Activated naive CD4-positive, alpha-beta T cell treated with anti-CD3 and anti-CD28 coated beads, Interleukin-2, amount 50 U/mL, for 24 hours (primary cell): Measurements from ENCODE around the gene LRP5.
"Not testable (repeated sequence)": the region's sequence is repeated elsewhere in the genome, so short reads cannot be mapped to it uniquely, and the experiment has no call there.

Experiments used
- H3K27ac Mint-ChIP-seq: one replicate; pipeline ENCODE4 v1.8.0; 2021; ENCODE audit warnings: mild to moderate bottlenecking, mixed read lengths
- H3K27me3 Mint-ChIP-seq: one replicate; pipeline ENCODE4 v1.8.0; 2021; ENCODE audit warnings: mixed read lengths
- H3K36me3 Mint-ChIP-seq: one replicate; pipeline ENCODE4 v1.8.0; 2021; ENCODE audit warnings: mixed read lengths
- H3K4me1 Mint-ChIP-seq: one replicate; pipeline ENCODE4 v1.8.0; 2021; ENCODE audit warnings: mixed read lengths
- H3K4me3 Mint-ChIP-seq: one replicate; pipeline ENCODE4 v1.8.0; 2021; ENCODE audit warnings: mild to moderate bottlenecking, mixed read lengths
- H3K9me3 Mint-ChIP-seq: one replicate; pipeline ENCODE4 v1.8.0; 2021; ENCODE audit warnings: mixed read lengths

The LRP5 gene

DNA sequence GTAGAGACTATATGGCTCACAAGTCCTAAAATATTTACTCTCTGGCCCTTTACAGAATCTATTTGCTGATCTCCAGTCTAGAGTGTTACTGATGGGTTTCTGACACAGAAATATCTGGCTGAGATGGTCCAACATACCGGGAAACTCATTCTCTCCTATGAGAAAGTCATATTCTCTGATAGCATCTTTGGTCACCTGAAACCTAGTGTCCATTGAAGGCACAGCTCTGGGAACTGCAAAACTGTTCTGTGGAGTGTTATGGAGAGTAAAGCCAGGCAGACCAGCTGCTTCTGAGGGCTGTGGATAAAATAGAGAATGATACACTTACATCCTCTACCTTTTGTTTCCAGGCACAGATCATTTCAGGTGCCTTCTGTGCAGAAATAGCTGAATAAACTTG, 38.1 kb upstream of the LRP5 start:
- Mint-ChIP-seq H3K36me3 (no peaks in the 10 kb centered on the region), H3K4me1 (peaks cover 33% of the 10 kb centered on the region), H3K27ac (no peak overlapping the region), H3K27me3 (no peaks in the 10 kb centered on the region), H3K9me3 (no peaks in the 10 kb centered on the region), H3K4me3 (no peak overlapping the region)

DNA sequence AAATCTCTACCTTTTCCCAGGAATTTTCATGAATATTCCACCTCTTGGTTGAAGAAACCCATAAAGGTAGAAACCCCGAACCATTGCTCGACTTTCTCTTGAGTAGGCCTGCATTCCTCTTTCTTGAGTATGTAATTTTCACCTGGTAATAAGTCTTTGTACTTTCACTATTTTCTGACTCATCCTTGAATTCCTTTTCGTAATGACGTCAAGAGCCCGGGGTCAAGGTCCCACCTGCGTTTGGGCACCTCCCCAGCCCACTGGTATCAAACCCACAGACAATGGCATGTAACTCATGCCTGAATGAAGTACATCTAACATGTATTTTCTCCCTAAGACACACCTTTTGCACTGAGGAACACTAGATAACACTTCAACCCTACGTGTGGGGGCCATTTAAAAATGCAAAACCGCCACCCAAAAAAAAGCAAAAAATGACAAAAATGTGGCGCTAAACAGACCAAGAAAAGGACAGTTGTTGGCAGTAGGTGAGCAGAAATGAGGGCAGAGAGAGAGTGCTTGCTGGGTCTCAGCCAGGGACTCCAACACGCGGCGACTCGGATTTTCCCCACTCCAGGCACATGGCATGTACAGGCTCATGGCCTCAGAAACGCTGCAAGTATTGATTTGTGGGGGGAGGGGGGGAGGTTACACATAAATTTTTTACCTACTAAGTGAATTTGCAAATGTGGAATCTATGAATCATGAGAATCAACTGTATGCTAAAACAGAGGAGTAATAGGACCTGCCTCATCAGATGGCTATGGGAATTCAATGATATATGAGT, 36.5 kb upstream of the LRP5 start:
- peaks cover 21% of the 10 kb centered on the region for H3K4me1 Mint-ChIP-seq
- H3K4me3 Mint-ChIP-seq = no peak overlapping the region

DNA sequence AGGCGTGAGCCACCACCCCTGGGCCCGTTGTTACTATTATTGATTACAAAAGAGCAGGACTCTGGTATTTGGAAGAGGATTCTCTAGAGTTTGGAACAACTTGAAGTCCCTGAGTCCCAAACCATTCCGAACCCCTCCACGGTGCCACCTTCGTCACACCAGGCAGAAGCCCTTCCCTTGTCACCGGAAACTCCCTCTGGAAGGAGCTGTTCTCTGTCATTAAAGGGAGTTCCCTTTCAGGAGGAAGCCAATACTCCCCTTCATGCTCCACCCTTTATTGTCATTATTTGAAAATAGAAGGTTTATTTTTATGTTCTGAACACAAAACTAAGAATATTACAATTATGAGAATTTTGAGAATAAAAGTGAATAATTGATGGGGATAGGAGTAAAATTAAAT, 35.5 kb upstream of the LRP5 start:
- Mint-ChIP-seq H3K9me3 (no peaks in the 10 kb centered on the region), H3K27me3 (no peaks in the 10 kb centered on the region), H3K36me3 (no peaks in the 10 kb centered on the region), H3K27ac (no peak overlapping the region), H3K4me3 (no peak overlapping the region), H3K4me1 (peaks cover 21% of the 10 kb centered on the region)

More for the DNA sequence above, 36.5 kb upstream of the LRP5 start:
- Mint-ChIP-seq H3K9me3 (no peaks in the 10 kb centered on the region), H3K27me3 (no peaks in the 10 kb centered on the region), H3K36me3 (no peaks in the 10 kb centered on the region), H3K27ac (no peak overlapping the region)

DNA sequence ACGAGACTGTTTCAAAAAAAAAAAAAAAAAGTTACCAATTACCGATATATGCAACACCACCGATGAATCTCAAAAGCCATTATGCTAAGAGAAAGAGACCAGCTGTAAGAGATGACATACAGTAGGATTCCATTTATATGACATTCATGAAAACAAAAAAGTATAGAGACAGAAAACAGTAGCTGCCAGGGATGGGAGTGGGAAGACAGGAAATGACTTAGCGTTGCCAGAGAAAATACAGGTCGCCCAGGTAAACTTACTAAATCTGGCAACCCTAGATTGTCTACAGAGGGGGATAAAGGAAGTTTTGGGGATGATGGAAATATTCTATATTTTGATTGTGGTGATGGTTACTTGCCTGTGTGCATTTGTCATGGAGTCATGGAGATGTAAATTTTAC, 32.7 kb upstream of the LRP5 start:
- Mint-ChIP-seq H3K4me1 (peaks cover 24% of the 10 kb centered on the region), H3K36me3 (no peaks in the 10 kb centered on the region), H3K4me3 (no peak overlapping the region), H3K9me3 (no peaks in the 10 kb centered on the region), H3K27ac (peak overlapping the region; percentile 15), H3K27me3 (peaks cover 2% of the 10 kb centered on the region)

DNA sequence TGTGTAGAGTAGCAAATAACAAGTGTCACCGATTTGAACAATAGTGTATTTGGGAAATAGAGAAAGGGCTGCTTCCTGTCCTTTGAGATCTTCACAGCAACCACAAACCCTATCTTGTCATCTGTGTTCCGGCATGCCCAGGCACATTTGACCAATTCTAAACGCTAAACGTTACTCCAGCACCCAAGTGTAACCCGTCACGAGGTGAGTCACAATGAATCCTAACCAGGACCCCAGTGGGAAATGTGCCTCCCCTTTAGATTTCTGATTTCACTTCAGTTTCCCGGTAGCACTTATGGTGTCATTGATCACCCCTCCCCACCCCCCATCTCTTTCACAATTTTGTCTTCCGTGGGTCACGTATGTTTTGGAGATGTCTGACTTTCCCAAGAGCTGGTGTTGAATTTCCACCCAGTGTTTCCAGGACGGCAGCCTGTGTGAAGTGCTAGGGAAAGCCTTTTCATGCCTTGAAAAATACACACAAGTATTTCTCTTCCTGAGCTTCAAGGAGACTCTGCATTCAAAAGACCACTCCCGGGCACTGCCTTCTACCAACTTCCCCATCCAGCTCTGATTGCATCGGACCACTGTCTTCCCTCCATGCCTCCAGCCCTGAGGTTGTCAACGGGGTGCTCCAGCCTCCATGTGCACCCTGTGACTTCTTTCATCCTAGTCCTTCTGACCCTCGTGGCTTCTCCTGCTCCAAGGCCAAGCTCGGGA, 30.1 kb upstream of the LRP5 start:
- no peaks in the 10 kb centered on the region for H3K36me3 Mint-ChIP-seq
- peaks cover 24% of the 10 kb centered on the region for H3K4me1 Mint-ChIP-seq
- peaks cover 2% of the 10 kb centered on the region for H3K27me3 Mint-ChIP-seq
- no peaks in the 10 kb centered on the region for H3K9me3 Mint-ChIP-seq
- H3K27ac Mint-ChIP-seq = peak overlapping the region; percentile 53
- peak overlapping the region; percentile 63 for H3K4me3 Mint-ChIP-seq

DNA sequence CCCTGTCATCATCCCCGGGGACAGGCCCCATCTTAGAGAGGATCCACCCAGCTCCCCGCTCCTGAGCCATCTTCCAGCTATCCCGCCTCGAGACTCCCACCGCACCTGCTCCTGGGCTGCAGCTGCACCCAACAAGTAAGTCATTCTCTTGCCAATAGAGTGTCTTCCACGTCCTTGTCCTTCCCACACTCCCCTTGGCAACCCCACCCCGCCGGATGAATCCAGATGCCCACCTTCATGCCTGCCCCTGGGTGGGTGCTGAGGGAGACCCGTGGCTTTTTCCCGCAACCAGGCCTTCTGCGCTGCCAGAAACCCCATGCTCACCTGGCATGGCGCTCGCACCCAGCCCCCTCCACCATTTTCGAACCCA, 29.5 kb upstream of the LRP5 start:
- peaks cover 24% of the 10 kb centered on the region for H3K4me1 Mint-ChIP-seq
- H3K27me3 Mint-ChIP-seq = peaks cover 2% of the 10 kb centered on the region
- no peaks in the 10 kb centered on the region for H3K9me3 Mint-ChIP-seq
- H3K36me3 Mint-ChIP-seq = no peaks in the 10 kb centered on the region
- H3K27ac Mint-ChIP-seq = peak overlapping the region; percentile 25
- peak overlapping the region; percentile 80 for H3K4me3 Mint-ChIP-seq

DNA sequence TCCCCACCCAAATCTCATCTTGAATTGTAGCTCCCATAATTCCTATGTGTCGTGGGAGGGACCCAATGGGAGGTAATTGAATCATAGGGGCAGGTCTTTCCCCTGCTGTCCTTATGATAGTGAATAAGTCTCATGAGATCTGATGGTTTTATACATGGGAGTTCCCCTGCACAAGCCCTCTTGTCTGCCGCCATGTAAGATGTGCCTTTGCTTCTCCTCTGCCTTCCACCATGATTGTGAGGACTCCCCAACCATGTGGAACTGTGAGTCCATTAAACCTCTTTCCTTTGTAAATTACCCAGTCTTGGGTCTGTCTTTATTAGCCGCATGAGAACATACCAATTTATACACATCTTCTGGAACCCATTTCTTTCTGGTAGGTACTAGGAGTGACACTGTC, 27.8 kb upstream of the LRP5 start:
- H3K4me3 Mint-ChIP-seq, H3K27ac Mint-ChIP-seq, H3K9me3 Mint-ChIP-seq, H3K27me3 Mint-ChIP-seq, H3K36me3 Mint-ChIP-seq: not testable (repeated sequence)
- H3K4me1 Mint-ChIP-seq = peaks cover 23% of the 10 kb centered on the region

DNA sequence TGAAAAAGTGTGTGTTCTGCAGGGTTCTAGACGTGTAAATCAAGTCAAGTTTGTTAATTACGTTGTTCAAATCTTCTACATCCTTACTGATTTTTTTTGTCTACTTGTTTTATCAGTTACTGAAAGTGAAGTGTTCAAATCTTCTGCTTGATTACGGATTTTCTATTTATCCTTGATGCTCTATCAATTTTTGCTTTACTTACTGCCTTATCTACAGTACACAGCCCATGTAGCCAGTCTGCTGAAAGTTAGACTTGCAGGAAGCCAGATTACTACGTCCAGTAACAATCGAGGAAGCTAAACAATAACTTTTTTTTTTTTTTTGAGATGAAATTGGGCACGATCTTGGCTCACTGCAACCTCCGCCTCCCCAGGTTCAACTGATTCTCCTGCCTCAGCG, 25.0 kb upstream of the LRP5 start:
- no peak overlapping the region for H3K27ac Mint-ChIP-seq

DNA sequence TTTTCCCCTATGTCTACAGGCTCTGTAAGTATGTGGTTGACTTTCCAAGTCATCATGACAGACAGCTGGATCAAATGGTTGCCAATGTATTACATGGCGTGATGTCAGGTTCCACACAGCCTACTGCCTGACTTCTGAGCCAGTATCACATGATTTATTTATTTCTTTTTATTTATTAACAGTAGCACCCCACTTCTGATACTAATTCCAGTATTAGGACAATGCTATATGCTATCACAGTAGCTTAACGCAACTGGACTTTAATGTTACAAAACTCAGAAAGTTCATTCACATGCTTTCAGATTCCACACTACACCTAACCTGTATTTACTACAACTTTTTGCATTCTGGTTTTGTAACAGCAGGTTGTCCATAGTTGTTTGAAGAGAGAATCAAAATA, 22.9 kb upstream of the LRP5 start:
- H3K27me3 Mint-ChIP-seq = peaks cover 1% of the 10 kb centered on the region
- no peaks in the 10 kb centered on the region for H3K4me1 Mint-ChIP-seq
- no peak overlapping the region for H3K4me3 Mint-ChIP-seq
- H3K36me3 Mint-ChIP-seq = peaks cover 2% of the 10 kb centered on the region
- no peaks in the 10 kb centered on the region for H3K9me3 Mint-ChIP-seq
- H3K27ac Mint-ChIP-seq = no peak overlapping the region

More for the DNA sequence above, 25.0 kb upstream of the LRP5 start:
- Mint-ChIP-seq H3K27me3 (peaks cover 3% of the 10 kb centered on the region), H3K9me3 (no peaks in the 10 kb centered on the region), H3K4me3 (no peak overlapping the region), H3K36me3 (peaks cover 2% of the 10 kb centered on the region), H3K4me1 (peaks cover 10% of the 10 kb centered on the region)

DNA sequence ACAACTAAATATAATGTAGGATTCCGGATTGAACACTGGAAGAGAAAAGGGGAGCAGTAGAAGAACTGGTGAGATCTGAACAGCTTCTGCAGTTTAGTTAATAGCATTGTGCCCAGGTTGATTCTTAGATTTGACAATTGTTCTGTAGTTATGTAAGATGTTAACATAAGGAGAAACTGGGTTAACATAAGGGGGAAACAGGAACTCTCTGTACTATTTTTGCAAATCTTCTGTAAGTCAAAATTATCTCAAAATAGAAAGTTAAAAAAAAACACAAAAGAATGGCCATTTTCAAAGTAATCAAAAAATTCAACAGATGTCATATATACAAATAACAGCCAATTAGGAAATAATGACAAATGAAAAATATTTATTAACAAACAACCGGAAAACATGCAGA, 18.7 kb upstream of the LRP5 start:
- Mint-ChIP-seq H3K36me3 (peaks cover 2% of the 10 kb centered on the region), H3K4me1 (no peaks in the 10 kb centered on the region), H3K4me3 (no peak overlapping the region), H3K27me3 (peaks cover 1% of the 10 kb centered on the region), H3K9me3 (no peaks in the 10 kb centered on the region), H3K27ac (no peak overlapping the region)

DNA sequence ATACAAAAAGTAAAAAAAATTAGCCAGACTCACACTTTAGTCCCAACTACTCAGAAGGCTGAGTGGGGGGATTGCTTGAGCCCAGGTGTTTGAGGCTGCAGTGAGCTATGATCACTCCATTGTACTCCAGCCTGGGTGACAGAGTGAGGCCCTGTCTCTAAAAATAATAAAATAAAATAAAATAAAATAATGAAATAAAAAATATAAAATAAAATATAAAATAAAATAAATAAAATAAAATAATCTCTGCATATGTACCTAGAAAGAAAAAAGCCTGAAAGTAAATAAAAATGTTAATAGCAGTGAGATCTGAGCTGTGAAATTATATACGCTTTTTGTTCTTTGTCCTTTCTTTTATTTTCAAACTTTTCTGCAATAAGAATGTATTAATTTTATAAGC, 17.1 kb upstream of the LRP5 start:
- H3K27me3 Mint-ChIP-seq = no peaks in the 10 kb centered on the region

DNA sequence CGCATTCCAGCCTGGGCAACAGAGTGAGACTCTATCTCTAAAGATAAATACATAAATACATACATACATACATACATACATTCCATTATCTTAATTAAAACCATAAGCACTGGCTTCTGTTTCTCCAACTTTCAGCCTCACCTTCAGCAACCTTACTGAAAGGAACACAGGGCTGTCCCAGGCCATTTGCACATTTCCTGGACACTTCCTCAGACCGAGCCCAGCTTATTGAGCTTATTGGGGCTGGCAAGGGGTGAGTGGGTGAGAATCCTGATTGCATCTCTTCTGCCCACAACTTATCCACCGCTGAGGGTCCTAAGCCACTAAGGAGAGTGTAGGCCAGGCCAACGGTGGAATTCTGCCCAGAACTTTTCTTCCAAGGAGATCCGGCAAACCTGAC, 16.5 kb upstream of the LRP5 start:
- Mint-ChIP-seq H3K4me1 (no peaks in the 10 kb centered on the region), H3K27me3 (no peaks in the 10 kb centered on the region), H3K36me3 (no peaks in the 10 kb centered on the region), H3K4me3 (no peak overlapping the region), H3K27ac (no peak overlapping the region), H3K9me3 (no peaks in the 10 kb centered on the region)

More for the DNA sequence above, 17.1 kb upstream of the LRP5 start:
- Mint-ChIP-seq H3K27ac (no peak overlapping the region), H3K4me1 (no peaks in the 10 kb centered on the region), H3K36me3 (no peaks in the 10 kb centered on the region), H3K9me3 (no peaks in the 10 kb centered on the region), H3K4me3 (no peak overlapping the region)

DNA sequence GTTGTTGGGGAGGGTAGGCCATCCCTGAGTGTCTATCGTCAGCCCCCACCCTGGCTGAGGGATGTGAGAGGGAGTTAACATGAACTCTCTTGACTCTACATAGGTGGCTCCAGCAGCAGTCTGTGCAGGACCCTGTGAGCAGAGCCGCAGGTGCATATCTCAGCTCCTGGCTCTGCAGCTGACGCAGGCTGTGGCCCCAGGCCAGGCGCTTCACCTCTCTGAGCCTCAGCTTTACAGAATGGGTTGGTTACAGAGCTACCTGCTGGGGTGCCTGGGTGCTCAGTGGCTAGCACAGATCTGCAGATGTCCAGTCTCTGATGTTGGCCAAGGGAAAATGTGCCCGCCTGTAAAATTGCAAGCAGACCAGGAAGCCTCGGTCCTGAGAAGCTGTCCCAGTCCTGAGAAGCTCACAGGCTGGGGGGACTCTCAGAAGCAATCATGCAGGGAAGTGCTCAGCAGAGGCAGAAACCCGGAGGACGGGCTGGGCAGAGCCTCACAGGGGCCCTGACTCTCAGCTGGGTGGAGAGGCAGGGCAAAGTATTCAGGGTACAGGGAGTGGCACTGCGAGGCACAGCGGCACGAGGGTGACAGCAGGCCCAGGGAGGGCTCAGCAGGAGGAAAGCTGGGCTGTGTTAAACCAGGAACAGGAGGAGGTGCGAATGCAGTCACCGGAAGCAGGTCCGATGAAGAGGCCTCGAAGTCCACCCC, 15.9 kb upstream of the LRP5 start:
- Mint-ChIP-seq H3K4me3 (no peak overlapping the region), H3K27ac (no peak overlapping the region), H3K4me1 (no peaks in the 10 kb centered on the region), H3K27me3 (no peaks in the 10 kb centered on the region), H3K9me3 (no peaks in the 10 kb centered on the region), H3K36me3 (no peaks in the 10 kb centered on the region)

DNA sequence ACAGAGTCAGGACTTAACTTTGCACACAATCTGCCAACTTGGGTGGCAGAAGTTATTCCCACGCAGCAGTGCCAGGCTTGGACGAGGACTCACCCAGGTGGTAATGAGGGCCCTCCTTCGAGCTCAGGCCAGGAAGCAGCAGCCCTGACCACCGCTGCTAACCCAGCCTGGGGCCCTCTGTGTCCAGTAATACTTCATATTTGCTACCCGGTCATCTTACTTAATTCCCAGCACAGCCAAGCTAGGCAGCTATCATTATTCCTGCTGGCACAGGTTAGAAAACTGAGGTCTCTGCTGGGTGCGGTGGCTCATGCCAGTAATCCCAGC, 15.4 kb upstream of the LRP5 start:
- no peaks in the 10 kb centered on the region for H3K9me3 Mint-ChIP-seq
- H3K27me3 Mint-ChIP-seq = no peaks in the 10 kb centered on the region
- no peak overlapping the region for H3K4me3 Mint-ChIP-seq
- no peaks in the 10 kb centered on the region for H3K36me3 Mint-ChIP-seq
- no peaks in the 10 kb centered on the region for H3K4me1 Mint-ChIP-seq
- H3K27ac Mint-ChIP-seq = no peak overlapping the region

DNA sequence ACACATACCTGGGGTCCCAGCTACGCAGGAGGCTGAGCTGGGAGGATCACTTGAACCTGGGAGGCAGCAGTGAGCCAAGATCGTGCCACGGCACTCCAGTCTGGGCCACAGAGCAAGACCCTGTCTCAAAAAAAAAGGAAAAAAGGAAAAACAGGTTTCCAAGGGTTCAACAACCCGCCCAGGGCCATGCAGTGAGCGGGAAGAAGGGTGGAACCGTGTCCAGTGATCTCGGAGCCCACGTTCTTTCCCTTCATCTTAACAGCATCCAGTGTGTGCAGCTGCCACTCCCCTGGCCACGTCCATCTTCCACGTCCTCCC, 14.9 kb upstream of the LRP5 start:
- no peak overlapping the region for H3K4me3 Mint-ChIP-seq
- H3K4me1 Mint-ChIP-seq = no peaks in the 10 kb centered on the region
- H3K27me3 Mint-ChIP-seq = no peaks in the 10 kb centered on the region
- H3K9me3 Mint-ChIP-seq = no peaks in the 10 kb centered on the region
- no peak overlapping the region for H3K27ac Mint-ChIP-seq
- no peaks in the 10 kb centered on the region for H3K36me3 Mint-ChIP-seq
